GM12873 (cell line): Measurements from ENCODE around the gene FBXW2.

Source experiments
- CTCF ChIP-seq: IDR thresholded peaks from 2 replicates; pipeline ENCODE4 v1.5.1; 2012; ENCODE audit warnings: low read depth, mild to moderate bottlenecking, moderate library complexity, low read length, control low read depth; ENCODE audit not compliant: insufficient read depth; ENCODE audit errors: missing control alignments

The FBXW2 gene

GRCh38 chr9:120742951-120743416 lies 50.2 kb downstream of the FBXW2 start:
- peak; percentile 87 for TF ChIP-seq CTCF

GRCh38 chr9:120741701-120742100 lies 51.5 kb downstream of the FBXW2 start:
- no peak for TF ChIP-seq CTCF

- no peak for TF ChIP-seq CTCF
These were observed 52.0 kb downstream of the FBXW2 start for GRCh38 chr9:120741191-120741590.

- TF ChIP-seq CTCF, result no peak
These were observed 53.1 kb downstream of the FBXW2 start for GRCh38 chr9:120740132-120740531.

GRCh38 chr9:120737416-120738165 lies 55.6 kb downstream of the FBXW2 start:
- TF ChIP-seq CTCF, result no peak

- TF ChIP-seq CTCF, result no peak
These were observed 56.3 kb downstream of the FBXW2 start for GRCh38 chr9:120736881-120737280.

GRCh38 chr9:120735415-120736126 lies 57.6 kb downstream of the FBXW2 start:
- TF ChIP-seq CTCF, result no peak
